ENCODE measurements around the gene SLC35D3.
"Not testable (repeated sequence)": the region's sequence is repeated elsewhere in the genome, so short reads cannot be mapped to it uniquely, and the experiment has no call there.

The SLC35D3 gene

DNA sequence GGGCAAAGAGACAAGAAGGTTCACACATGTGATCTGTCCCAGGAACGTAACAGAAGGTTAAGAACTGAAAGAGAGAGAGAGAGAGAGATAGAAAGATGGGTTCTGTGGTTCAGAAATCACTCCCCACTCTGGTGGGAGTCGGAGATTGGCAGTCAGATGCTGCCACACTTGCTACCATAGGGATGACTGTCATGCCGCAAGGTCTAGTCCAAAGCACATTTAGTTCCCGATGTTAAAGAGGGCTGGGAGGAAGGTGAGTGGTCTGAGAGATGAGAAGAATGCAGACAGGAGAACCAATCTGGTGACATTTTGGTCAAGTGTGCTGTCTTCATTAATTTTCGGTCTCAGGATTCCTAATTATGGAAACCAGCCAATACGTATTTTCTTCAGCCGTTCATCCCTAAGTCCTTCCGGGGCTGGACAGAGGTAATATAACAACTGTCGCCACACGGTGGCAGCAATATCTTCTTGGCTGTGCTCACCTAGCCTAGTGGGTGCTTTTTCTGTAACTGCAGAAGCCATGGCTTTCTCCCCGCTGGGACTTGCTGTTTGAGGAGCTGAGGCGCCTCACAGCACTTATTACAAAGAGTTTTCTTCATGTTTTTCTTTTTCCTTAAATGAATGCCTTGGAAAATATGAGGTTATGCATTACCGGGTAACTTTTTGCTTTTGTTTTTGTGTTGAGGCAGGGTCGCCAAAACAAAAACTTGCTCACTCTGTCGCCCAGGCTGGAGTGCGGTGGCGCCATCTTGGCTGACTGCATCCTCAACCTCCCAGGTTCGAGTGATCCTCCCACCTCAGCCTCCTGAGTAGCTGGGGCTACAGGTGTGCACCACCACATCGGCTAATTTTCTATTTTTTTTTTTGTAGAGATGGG is 46.0 kb downstream of the SLC35D3 start:
- peak; percentile 62 for DNase-seq (ENCODE audit: low read depth)

DNA sequence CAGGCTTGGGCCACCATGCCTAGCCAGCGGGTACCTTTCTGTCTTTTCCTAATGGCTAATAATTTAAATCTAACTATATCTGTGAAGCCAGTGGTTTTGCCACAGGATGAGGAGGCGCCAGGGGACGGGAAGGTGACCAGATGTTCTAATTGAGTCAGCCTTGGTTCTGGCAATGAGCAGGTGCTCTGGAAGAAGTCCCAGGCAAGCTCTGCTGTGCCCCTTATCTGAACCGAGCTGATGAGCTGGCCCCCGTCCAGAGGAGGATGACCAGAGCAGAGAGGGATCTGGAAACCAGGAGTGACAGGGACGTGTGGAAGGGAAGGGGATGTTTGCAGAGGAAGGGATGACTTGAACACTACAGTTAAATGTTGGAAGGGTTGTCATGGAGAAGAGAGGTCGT is 46.7 kb downstream of the SLC35D3 start:
- no peak for DNase-seq (ENCODE audit: low read depth)

DNA sequence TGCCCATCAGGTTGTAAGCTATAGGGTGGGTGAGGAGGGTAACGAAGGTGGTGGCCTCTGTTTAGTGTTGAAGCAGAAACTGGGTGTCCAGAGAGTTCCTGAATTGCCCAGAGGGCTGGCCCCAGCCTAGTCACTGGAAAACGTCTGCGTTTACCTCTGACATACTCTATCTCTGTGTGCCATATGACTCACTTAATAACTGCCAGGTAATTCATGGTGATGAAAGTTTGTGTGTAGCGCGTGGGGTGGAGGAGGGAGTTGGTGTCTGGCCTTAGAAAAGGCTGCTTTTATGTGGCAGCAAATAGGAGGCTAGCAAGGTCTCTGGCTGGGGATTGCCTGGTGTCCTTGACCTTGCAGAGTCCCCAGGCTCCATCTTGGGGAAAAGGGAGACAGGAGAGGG is 47.3 kb downstream of the SLC35D3 start:
- no peak for DNase-seq (ENCODE audit: low read depth)

DNA sequence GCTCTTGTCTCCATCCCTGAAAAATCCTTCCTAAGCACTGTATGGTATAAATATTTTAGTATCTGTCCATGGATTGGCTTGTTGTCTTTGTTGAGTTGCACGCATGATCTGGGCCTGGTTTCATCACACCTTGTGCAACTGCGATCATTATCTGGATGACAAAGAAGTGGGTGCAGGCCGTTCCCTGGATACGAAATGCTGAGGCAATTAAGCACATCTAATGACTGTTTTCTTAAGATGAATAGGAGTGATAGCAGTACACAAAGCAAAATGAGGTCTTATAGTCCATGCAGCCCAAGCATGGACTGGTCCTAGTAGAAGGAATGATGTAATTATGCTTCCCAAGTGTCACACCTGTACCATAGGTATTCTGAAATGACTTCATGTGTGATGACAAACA is 47.8 kb downstream of the SLC35D3 start:
- no peak for DNase-seq (ENCODE audit: low read depth)

DNA sequence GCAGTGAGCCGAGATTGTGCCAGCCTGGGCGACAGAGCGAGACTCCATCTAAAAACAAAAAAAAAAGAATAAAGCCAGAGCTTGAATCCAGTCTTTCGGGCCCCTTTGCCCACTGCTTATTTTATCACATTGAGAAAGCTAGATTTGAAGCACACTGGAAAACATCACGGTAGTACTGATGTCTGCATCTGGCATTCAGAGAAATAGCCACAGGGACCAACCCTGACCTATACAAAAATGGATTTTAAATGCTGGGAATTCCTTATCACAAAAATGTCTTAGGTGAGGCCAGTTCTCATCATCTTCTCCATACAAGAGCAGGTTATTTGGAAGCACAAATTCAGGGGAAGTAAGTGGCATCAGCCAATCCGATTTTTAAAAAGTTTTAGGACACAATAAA is 49.5 kb downstream of the SLC35D3 start:
- DNase-seq (ENCODE audit: low read depth): no peak

DNA sequence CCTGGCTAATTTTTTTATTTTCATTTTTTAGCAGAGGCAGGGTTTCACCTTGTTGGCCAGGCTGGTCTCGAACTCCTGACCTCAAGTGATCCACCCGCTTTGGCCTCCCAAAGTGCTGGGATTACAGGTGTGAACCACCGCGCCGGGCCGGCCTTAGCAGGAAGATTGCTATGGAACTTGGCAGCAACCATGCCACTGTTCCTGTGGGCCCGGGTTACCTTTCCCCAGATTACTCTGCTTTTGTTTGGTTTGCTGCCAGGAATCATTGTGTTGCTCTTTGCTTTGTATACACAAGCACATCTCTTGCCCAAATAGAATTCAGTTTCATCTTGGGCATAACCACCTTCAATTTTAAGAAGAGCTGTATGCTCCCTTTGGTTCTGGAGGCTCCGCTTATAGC is 51.7 kb downstream of the SLC35D3 start:
- not testable (repeated sequence) for DNase-seq (ENCODE audit: low read depth)

All from stromal cell of bone marrow (primary cell).